GM21367 (cell line): ENCODE data around the gene SLC39A6.
"Not testable (repeated sequence)": the region's sequence is repeated elsewhere in the genome, so short reads cannot be mapped to it uniquely, and the experiment has no call there.

ENCODE experiments used
- ATAC-seq: cut with Tn5 transposase; IDR thresholded peaks from one replicate; pipeline ENCODE4 v1.9.1; 2021; ENCODE audit not compliant: unreplicated experiment

SLC39A6 gene

GRCh38 chr18:36104749-36105148 is 24.4 kb downstream of the SLC39A6 start:
- no peak for ATAC-seq

DNA sequence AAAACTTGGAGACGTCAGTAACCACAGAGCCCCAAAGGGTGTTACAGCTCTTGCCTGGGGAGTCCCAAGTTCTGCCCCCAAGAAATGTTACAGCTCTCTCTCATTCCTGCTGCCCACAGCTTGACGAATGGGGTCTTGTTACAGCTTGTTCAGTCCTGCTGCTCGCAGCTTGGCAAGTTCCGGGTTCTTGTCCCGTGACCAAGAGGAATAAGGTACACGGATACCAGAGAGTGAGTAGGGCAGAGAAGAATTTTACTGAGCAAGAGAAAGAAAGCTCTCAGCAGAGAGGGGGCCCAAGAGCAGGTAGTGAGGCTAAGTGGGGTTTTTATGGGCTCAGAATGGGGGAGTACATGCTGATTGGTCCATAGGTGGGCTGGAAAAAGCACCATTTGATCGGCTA is 27.2 kb downstream of the SLC39A6 start:
- ATAC-seq: no peak

GRCh38 chr18:36099311-36099710 is 29.8 kb downstream of the SLC39A6 start:
- ATAC-seq: no peak

DNA sequence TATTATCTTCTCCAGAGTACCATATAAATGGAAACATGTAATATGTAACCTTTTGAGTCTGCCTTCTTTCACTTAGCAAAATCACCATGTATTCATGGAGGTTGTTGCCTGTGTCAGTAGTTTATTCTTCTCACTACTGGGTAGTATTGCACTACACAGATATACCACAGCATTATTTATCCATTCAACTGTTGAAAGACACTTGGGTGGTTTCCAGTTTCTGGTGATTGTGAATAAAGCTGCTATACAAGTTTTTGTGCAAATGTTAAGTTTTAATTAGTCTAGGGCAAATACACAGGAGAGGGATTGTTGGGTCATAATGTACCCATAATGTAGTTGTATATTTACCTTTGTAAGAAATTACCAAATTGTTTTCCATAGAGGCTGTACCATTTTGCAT is 32.2 kb downstream of the SLC39A6 start:
- ATAC-seq: no peak

GRCh38 chr18:36095936-36096519 is 33.1 kb downstream of the SLC39A6 start:
- peak; percentile 44 for ATAC-seq

DNA sequence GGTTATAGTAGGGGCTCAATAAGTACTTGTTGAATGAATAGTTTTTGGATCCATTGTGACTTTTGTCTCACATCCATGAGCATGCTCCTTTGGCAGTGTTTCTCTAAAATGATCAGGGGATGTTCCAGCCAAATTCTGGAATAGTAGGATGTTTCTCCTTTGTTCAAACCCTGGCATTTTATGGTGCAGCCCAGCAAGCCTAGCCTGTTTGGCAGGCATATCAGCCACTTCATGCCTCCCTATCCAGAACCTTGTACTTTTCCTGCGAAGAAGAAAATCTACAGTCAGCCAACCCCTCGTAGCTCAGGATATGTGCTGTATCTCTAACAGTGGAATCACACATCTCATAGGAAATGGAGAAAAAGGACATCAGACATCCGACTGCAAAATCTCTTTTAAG is 34.7 kb downstream of the SLC39A6 start:
- ATAC-seq: no peak

GRCh38 chr18:36092116-36092515 is 37.0 kb downstream of the SLC39A6 start:
- ATAC-seq: not testable (repeated sequence)

DNA sequence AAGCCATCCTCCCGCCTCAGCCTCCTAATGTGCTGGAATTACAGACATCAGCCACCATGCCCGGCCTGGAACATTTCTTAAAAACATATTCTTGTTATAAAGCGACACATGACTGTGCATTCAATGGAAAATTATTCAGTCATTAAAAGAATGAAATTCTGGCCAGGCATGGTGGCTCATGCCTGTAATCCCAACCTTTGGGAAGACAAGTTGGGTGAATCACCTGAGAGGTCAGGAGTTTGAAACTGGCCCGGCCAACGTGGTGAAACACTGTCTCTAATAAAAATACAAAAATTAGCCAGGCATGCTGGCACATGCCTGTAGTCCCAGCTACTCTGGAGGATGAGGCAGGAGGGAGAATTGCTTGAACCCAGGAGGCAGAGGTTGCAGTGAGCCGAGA is 40.1 kb downstream of the SLC39A6 start:
- no peak for ATAC-seq

- no peak for ATAC-seq
Observed at GRCh38 chr18:36088256-36088655, 40.9 kb downstream of the SLC39A6 start.

DNA sequence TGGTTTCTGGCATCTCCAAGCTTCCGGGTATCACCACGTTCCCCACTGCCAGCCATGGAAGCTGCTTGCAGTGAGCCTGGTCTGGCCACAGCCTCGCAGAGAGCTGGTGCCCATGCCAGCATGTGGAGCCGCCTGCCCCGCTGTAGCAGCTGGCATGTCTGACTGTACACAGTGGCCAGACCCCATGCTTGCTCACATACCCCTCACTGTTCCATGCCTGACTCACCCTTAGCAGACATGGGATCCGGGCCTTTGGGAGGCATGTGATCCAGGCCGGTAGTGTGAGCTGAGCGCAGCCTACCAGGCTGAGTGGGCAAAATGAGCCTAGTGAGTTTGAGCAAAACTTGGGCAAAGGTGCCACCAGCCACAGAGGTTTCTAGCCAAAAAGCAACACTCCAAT is 43.0 kb downstream of the SLC39A6 start:
- ATAC-seq: no peak

- ATAC-seq: no peak
Observed at GRCh38 chr18:36085195-36085594, 43.9 kb downstream of the SLC39A6 start.

DNA sequence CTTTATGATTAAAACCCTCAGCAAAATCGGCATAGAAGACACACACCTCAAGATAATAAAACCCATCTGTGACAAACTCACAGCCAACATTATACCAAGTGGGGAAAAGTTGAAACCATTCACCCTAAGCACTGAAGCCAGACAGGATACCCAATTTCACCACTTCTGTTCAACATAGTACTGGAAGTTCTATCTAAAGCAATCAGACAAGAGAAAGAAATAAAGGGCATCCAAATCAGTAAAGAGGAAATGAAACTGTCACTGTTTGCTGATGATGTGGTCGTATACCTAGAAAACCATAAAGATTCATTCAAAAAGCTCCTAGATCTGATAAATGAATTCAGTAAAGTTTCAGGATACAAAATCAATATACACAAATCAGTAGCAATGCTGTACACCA is 45.4 kb downstream of the SLC39A6 start:
- peak; percentile 52 for ATAC-seq

- ATAC-seq: not testable (repeated sequence)
Observed at GRCh38 chr18:36081118-36081517, 48.0 kb downstream of the SLC39A6 start.

- ATAC-seq: no peak
Observed at GRCh38 chr18:36078751-36079529, 50.2 kb downstream of the SLC39A6 start.

- ATAC-seq: not testable (repeated sequence)
Observed at GRCh38 chr18:36077764-36078163, 51.4 kb downstream of the SLC39A6 start.

GRCh38 chr18:36075862-36076587 is 53.1 kb downstream of the SLC39A6 start:
- no peak for ATAC-seq

DNA sequence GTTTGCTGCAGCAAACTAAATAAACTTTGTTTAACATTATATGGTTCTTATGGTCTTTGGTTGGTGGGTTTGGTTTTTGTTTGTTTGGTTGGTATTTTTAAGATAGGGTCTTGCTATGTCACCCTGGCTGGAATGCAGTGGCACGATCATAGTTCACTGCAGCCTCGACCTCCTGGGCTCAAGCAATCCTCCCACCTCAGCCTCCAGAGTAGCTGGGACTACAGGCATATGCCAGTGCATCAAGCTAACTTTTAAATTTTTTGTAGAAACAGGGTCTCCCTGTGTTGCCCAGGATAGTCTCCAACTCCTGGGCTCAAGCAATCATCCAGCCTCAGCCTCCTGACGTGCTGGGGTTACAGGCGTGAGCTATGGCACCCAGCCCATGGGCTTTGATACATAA is 54.7 kb downstream of the SLC39A6 start:
- no peak for ATAC-seq

- ATAC-seq: no peak
Observed at GRCh38 chr18:36073676-36074075, 55.5 kb downstream of the SLC39A6 start.

GRCh38 chr18:36072406-36072805 is 56.7 kb downstream of the SLC39A6 start:
- not testable (repeated sequence) for ATAC-seq

DNA sequence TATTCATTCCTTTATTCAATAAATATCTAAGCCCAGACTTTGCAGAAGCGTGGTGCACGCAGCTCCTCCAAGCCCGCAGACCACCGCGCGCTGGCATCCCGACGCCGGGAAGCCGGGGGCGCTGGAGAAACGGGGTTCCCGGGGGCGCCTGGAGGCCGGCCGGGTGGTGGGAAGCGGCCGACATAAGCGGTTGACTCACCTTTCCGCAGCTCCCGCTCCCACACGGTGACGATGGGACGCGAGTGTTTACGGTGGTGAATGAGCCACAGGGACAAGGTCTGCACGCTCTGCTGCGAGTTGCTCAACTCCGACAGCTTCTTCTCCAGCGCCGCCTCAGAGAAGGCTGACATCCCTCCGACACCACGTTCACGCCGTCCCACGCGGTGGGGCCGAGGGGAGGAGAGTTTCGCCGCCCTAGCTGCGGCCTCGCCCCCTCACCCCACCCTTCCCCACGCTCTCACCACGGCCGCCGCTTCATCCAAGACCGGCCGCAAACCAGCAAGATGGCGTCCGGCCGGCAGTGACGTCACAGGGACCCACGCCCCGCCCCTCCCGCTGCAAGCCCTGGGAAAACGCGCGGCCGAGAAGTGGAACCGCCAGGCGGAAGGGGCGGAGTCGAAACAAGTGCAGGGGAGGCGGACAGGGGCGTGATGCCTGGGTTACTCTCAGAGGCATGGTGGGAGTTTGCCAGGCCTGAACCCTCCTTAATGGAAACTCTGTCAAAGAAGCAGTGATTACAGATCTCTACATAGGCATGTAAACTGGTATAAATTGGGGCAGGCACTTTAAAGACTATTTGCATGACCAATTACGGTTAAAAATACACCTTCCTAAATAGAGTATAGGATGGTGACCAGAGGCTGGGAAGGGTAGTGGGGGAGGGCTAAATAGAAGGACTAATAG is 61.8 kb downstream of the SLC39A6 start, which contains the start of gene RPRD1A:
RPRD1A (minus strand) TSS at position 505 of the 903 bp plus-strand sequence; CDS start at position 350, 155 bp downstream.
- peak; percentile 95 for ATAC-seq

GRCh38 chr18:36066686-36067054 is 62.5 kb downstream of the SLC39A6 start:
- ATAC-seq: no peak
